OCI-LY1 (cell line): ENCODE measurements around the gene MYZAP.

Source experiments
- CTCF ChIP-seq: fragments of 200-600 bp; sonication (generic), shearing (Covaris generic); IDR thresholded peaks from 2 replicates; pipeline ENCODE4 v1.5.1; 2017; ENCODE audit warnings: mild to moderate bottlenecking, antibody characterized with exemption, low read length, moderate library complexity, mixed read lengths
- EZH2 ChIP-seq: fragments of 200-600 bp; sonication (generic), shearing (Covaris generic); IDR thresholded peaks from 2 replicates; pipeline ENCODE4 v1.8.0; 2017; ENCODE audit warnings: borderline replicate concordance, mixed run types, mild to moderate bottlenecking, antibody characterized with exemption, low read length, moderate library complexity, mixed read lengths

- TF ChIP-seq CTCF, result no peak
- no peak for TF ChIP-seq EZH2
Observed at GRCh38 chr15:57568299-57568698, 23.4 kb upstream of the MYZAP start.
